AG04449 (cell line): Measurements from ENCODE around the gene RALGAPA1.

Experiments used
- CTCF ChIA-PET: fragments of 350-600 bp; formaldehyde crosslinking; extraction: SDS; loops from one replicate; lab custom pipeline; 2021; ENCODE audit warnings: antibody characterized with exemption; lab: Yijun Ruan, JAX
- POLR2A ChIA-PET: fragments of 400-600, 350-600 bp; formaldehyde crosslinking; extraction: SDS; loops from one replicate; lab custom pipeline; 2020; ENCODE audit warnings: antibody characterized with exemption, inconsistent platforms; lab: Yijun Ruan, JAX
- DNase-seq: peaks from one replicate; pipeline ENCODE4 v3.0.0-alpha.2; 2010; ENCODE audit warnings: low read depth, low spot score
- H3K4me3 ChIP-seq: 2 replicates; pipeline ENCODE4 v1.5.1; 2011; ENCODE audit warnings: low read depth, mild to moderate bottlenecking, control low read depth, low read length
- CTCF ChIP-seq: IDR thresholded peaks from one replicate; pipeline ENCODE4 v1.5.1; 2011; ENCODE audit warnings: mild to moderate bottlenecking, moderate library complexity, low read length, control low read depth, inconsistent platforms; ENCODE audit not compliant: insufficient read depth; ENCODE audit errors: missing control alignments

Gene RALGAPA1

GRCh38 chr14:35708062-35708461 lies 101.0 kb downstream of the RALGAPA1 start:
- no peak for TF ChIP-seq CTCF

GRCh38 chr14:35705636-35706035 lies 103.5 kb downstream of the RALGAPA1 start:
- DNase-seq = no peak
- H3K4me3 ChIP-seq = no peak overlapping the region
- CTCF ChIA-PET = no interaction called here
- POLR2A ChIA-PET = no interaction called here
- TF ChIP-seq CTCF = no peak

More at GRCh38 chr14:35708062-35708461, 101.0 kb downstream of the RALGAPA1 start:
- ChIA-PET CTCF (no interaction called here), POLR2A (no interaction called here)
- H3K4me3 ChIP-seq = no peak overlapping the region
- peak; percentile 3 for DNase-seq

GRCh38 chr14:35704793-35705493 lies 104.2 kb downstream of the RALGAPA1 start:
- POLR2A ChIA-PET = interaction anchor here (0.6 kb wide), 1 partner anchor 35 kb away, joined by 3 read pairs; no protein-coding TSS in a partner anchor
- no peak overlapping the region for H3K4me3 ChIP-seq
- CTCF ChIA-PET = interaction anchor here (0.6 to 0.9 kb wide), 2 partner anchors 8 to 149 kb away, joined by 3 read pairs; no protein-coding TSS in a partner anchor
- DNase-seq = no peak
- no peak for TF ChIP-seq CTCF

GRCh38 chr14:35701531-35701930 lies 107.6 kb downstream of the RALGAPA1 start:
- no peak for TF ChIP-seq CTCF
- POLR2A ChIA-PET = no interaction called here
- CTCF ChIA-PET = no interaction called here
- DNase-seq = no peak
- H3K4me3 ChIP-seq = no peak overlapping the region

DNA sequence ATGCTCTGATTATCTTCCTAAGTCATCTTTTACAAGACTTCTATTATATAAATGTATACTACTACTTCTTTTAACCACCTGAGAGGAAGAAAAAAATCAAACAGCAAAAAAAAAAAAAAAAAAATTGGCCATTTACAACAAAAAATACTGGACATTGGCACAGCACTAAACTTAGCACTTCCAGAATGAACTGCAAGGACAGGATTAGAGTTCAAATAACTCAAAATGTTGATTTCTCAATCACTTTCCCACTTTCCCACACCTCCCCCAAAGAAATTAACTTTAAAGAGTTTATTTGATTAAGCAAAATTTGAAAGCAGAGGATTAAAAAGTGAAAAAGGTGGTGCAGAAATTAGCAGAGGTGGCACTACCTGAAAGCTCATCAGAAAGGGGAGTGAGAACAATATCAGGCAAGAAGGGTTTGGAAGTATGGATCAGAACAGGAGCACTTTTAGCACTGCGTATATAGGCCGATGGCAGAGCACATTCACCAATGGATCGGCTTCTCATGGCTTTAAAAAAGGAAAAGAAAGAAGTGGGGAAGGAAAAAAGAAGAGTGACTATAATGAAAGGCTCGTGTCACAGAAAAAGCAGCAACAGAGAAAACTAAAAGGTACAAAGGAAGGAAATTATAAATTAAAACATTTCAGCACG lies 109.2 kb downstream of the RALGAPA1 start:
- CTCF ChIA-PET = interaction anchor here (1.7 to 3.2 kb wide), 2 partner anchors 11 to 278 kb away, joined by 5 to 13 read pairs; no protein-coding TSS in a partner anchor
- TF ChIP-seq CTCF = no peak
- POLR2A ChIA-PET = no interaction called here

DNA sequence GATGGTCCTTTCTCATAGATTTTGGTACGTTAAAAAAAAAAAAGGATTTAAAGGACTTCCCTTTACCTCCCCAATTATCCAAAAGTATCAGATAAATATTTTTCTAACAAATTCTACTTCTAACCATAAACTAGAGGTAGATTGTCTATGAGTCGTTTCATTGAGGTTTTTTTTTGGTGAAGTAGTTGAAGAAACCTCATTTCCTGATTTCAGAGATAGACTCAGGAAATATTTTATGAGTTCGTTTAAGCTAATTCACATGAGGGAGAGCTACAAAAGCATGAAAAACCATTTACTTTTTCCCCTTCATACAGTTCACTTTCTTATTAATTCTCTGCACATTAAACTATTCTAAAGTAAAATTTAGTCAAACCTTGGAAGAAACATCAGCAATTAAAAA lies 112.5 kb downstream of the RALGAPA1 start:
- no peak for TF ChIP-seq CTCF
- POLR2A ChIA-PET = no interaction called here
- DNase-seq = no peak
- no peak overlapping the region for H3K4me3 ChIP-seq
- CTCF ChIA-PET = interaction anchor here (0.7 to 1.1 kb wide), 2 partner anchors 8 to 258 kb away, joined by 3 to 4 read pairs; no protein-coding TSS in a partner anchor

More for the DNA sequence above, 109.2 kb downstream of the RALGAPA1 start:
- no peak for DNase-seq
- no peak overlapping the region for H3K4me3 ChIP-seq
